Adipose tissue (tissue), 3 donors: ENCODE data around the gene NUDT2. TPM values are rescaled to one million over a fixed set of nuclear protein-coding genes. Genes with fewer than 3 reads are reported as not detected.
"Not testable (repeated sequence)": the region's sequence is repeated elsewhere in the genome, so short reads cannot be mapped to it uniquely, and the experiment has no call there.

Experiments
- H3K27ac ChIP-seq: one replicate; pipeline ENCODE4 v1.5.1; 2013; ENCODE audit warnings: low read depth, low read length
- WGBS, 3 donors: extraction: QIAGEN DNeasy Blood & Tissue Kit; methylation state at CpG; one replicate each; pipeline ENCODE4 v1.1.7; 2013; 5-methylcytosine and 5-hydroxymethylcytosine counted together
- polyA plus RNA-seq, 3 donors: library from polyadenylated mRNA; stranded (reverse); fragments of 200-250 nt; gene quantifications; one replicate each; pipeline ENCODE4 v1.2.3, GENCODE V29; 2013
- donor health status: healthy with polysubstance abuse.
- donor health status: Bipolar disorder and iron deficiency.
- donor health status: healthy.

The NUDT2 gene
- polyA plus RNA-seq, 3 donors, result 18.8 to 34.8 (median 23.0) TPM

- WGBS, 3 donors, result 22 to 65% (median 35%) methylated on average over 13 of the region's 13 CpGs
- H3K27ac ChIP-seq, result no peak overlapping the region
Observed at GRCh38 chr9:34363619-34364351, 34.4 kb downstream of the NUDT2 start.

- H3K27ac ChIP-seq, result no peak overlapping the region
- WGBS, 3 donors, result 31 to 79% (median 71%) methylated on average over 2 of the region's 2 CpGs
Observed at GRCh38 chr9:34365282-34365681, 35.9 kb downstream of the NUDT2 start.

GRCh38 chr9:34366365-34366764, 37.0 kb downstream of the NUDT2 start:
- WGBS, 3 donors, result 68 to 93% (median 92%) methylated on average over 2 of the region's 2 CpGs
- H3K27ac ChIP-seq, result no peak overlapping the region

DNA sequence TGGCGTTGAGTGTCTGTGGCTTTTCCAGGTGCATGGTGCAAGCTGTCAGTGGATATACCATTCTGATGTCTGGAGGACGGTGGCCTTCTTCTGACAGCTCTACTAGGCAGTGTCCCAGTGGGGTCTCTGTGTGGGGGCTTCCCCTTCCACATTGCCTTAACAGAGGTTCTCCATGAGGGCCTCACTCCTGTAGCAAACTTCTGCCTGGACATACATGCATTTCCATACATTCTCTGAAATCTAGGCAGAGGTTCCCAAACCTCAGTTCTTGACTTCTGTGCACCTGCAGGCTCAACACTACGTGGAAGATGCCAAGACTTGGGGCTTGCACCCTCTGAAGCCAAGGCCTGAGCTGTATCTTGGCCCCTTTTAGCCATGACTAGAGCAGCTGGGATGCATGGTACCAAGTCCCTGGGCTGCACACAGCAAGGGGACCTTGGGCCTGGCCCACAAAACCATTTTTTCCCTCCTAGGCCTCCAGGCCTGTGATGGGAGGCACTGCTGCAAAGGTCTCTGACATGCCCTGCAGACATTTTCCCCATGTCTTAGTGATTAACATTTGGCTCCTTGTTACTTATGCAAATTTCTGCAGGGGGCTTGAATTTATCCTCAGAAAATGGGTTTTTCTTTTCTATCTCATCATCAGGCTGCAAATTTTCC, 38.5 kb downstream of the NUDT2 start:
- not testable (repeated sequence) for H3K27ac ChIP-seq
- WGBS, 3 donors, result 96 to 99% (median 96%) methylated on average over 3 of the region's 3 CpGs

DNA sequence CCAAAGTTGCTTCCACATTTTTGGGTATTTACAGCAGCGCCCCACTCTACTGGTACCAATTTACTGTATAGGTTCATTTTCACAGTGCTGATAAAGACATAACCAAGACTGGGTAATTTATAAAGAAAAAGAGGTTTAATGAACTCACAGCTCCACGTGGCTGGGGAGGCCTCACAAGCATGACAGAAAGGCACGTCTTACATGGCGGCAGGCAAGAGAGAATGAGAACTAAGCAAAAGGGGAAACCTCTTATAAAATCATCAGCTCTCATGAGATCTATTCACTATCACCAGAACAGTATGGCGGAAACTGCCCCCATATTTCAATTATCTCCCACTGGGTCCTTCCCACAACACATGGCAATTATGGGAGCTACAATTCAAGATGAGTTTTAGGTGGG, 39.4 kb downstream of the NUDT2 start:
- H3K27ac ChIP-seq, result not testable (repeated sequence)
- 94 to 99% (median 97%) methylated on average over 5 of the region's 5 CpGs for WGBS, 3 donors

- no peak overlapping the region for H3K27ac ChIP-seq
- WGBS, 3 donors, result 91 to 95% (median 93%) methylated on average over 4 of the region's 4 CpGs
Observed at GRCh38 chr9:34369636-34370035, 40.3 kb downstream of the NUDT2 start.

GRCh38 chr9:34370335-34370969, 41.1 kb downstream of the NUDT2 start:
- H3K27ac ChIP-seq, result no peak overlapping the region
- 75 to 82% (median 80%) methylated on average over 23 of the region's 23 CpGs for WGBS, 3 donors

DNA sequence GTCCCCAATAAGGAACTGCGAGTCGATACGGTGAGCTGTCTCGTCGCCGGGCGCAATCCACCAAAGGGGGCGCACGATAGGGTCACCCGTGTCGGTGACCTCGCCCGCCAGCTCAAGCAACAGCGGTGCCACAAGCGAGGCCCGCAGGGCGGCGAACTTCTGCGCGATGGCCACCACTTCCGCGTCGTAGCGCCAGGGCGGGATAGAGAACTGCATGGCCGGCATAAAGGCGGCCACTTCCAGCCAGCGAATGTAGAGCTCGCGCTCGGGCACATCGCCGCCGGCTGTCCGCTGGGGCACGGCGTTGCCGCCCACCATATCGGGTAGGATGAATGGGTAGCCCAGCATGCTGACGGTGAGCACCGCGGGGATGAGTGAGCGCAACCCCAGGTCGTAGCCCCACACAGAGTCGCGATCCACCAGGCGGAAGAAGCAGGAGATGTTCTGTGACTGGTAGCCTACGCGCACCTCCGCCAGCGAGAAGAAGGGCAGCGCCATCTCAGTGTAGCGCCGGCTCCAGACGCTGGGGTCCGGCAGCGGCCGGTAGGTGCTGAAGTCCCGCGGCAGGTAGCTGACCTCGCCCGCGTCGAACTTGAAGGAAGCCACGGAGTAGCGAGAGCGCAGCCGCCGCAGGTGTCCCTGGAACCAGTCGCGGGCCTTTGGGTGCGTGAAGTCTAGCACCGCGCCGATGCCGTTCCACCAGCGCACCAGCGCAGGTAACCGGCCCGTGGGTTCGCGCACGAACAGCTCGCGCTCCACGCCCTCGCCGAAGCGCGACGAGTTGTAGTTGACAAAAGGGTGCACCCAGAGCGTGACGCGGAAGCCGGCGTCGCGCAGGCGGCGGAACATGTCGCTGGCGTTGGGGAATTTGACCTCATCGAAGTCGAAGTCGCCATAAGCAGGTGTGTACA, 41.9 kb downstream of the NUDT2 start:
- 76 to 81% (median 77%) methylated on average over 104 to 105 of the region's 105 CpGs for WGBS, 3 donors
- H3K27ac ChIP-seq, result no peak overlapping the region

GRCh38 chr9:34371886-34372466, 42.6 kb downstream of the NUDT2 start:
- no peak overlapping the region for H3K27ac ChIP-seq
- 89 to 93% (median 91%) methylated on average over 56 to 60 of the region's 60 CpGs for WGBS, 3 donors

GRCh38 chr9:34372467-34373011, 43.2 kb downstream of the NUDT2 start:
- WGBS, 3 donors, result 79 to 87% (median 86%) methylated on average over 41 of the region's 41 CpGs
- H3K27ac ChIP-seq, result no peak overlapping the region

GRCh38 chr9:34373749-34374148, 44.4 kb downstream of the NUDT2 start:
- 78 to 90% (median 88%) methylated on average over 2 of the region's 2 CpGs for WGBS, 3 donors

GRCh38 chr9:34374339-34374738, 45.0 kb downstream of the NUDT2 start:
- WGBS, 3 donors, result 57 to 91% (median 83%) methylated on average over 3 of the region's 3 CpGs
- H3K27ac ChIP-seq, result no peak overlapping the region

More at GRCh38 chr9:34373749-34374148, 44.4 kb downstream of the NUDT2 start:
- H3K27ac ChIP-seq, result no peak overlapping the region

- H3K27ac ChIP-seq, result no peak overlapping the region
- 16 to 63% (median 61%) methylated on average over 5 of the region's 5 CpGs for WGBS, 3 donors
Observed at GRCh38 chr9:34374905-34375552, 45.7 kb downstream of the NUDT2 start.

GRCh38 chr9:34375901-34376595, 46.7 kb downstream of the NUDT2 start:
- H3K27ac ChIP-seq, result no peak overlapping the region
- WGBS, 3 donors, result 9 to 12% (median 11%) methylated on average over 17 to 22 of the region's 22 CpGs

- 0 to 1% (median 1%) methylated on average over 51 to 54 of the region's 54 CpGs for WGBS, 3 donors
- H3K27ac ChIP-seq, result no peak within 1 kb of the TSS
Observed at GRCh38 chr9:34376596-34377403, 47.4 kb downstream of the NUDT2 start, which contains the start of gene MYORG. Gene MYORG (minus strand): TSS chr9:34376898. CDS start chr9:34372943, 3,955 bp downstream.

- H3K27ac ChIP-seq, result no peak overlapping the region
Observed at GRCh38 chr9:34377404-34377746, 48.0 kb downstream of the NUDT2 start.

More at GRCh38 chr9:34377404-34377746, 48.0 kb downstream of the NUDT2 start:
- 3 to 4% (median 4%) methylated on average over 21 of the region's 21 CpGs for WGBS, 3 donors
